HFF-Myc (cell line): Measurements from ENCODE around the gene CNTN4.
"Not testable (repeated sequence)": the region's sequence is repeated elsewhere in the genome, so short reads cannot be mapped to it uniquely, and the experiment has no call there.

Experiments used
- DNase-seq: peaks from one replicate; pipeline ENCODE4 v3.0.0-alpha.2; 2011; ENCODE audit warnings: low read depth; ENCODE audit errors: extremely low read depth
- H3K4me3 ChIP-seq: replicated peaks from 2 replicates; pipeline ENCODE4 v1.5.1; 2011; ENCODE audit warnings: low read depth, mild to moderate bottlenecking, control low read depth, low read length
- TF ChIP-seq, protein P1 (sequence below): IDR thresholded peaks from 2 replicates; pipeline ENCODE4 v1.5.1; 2012; ENCODE audit warnings: mild to moderate bottlenecking, low read depth, low read length, control low read depth; ENCODE audit errors: missing control alignments

The CNTN4 gene

GRCh38 chr3:2984005-2984830 is 885.6 kb downstream of the CNTN4 start:
- TF ChIP-seq, protein P1, sequence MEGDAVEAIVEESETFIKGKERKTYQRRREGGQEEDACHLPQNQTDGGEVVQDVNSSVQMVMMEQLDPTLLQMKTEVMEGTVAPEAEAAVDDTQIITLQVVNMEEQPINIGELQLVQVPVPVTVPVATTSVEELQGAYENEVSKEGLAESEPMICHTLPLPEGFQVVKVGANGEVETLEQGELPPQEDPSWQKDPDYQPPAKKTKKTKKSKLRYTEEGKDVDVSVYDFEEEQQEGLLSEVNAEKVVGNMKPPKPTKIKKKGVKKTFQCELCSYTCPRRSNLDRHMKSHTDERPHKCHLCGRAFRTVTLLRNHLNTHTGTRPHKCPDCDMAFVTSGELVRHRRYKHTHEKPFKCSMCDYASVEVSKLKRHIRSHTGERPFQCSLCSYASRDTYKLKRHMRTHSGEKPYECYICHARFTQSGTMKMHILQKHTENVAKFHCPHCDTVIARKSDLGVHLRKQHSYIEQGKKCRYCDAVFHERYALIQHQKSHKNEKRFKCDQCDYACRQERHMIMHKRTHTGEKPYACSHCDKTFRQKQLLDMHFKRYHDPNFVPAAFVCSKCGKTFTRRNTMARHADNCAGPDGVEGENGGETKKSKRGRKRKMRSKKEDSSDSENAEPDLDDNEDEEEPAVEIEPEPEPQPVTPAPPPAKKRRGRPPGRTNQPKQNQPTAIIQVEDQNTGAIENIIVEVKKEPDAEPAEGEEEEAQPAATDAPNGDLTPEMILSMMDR = no peak
- H3K4me3 ChIP-seq = no peak overlapping the region
- no peak for DNase-seq

DNA sequence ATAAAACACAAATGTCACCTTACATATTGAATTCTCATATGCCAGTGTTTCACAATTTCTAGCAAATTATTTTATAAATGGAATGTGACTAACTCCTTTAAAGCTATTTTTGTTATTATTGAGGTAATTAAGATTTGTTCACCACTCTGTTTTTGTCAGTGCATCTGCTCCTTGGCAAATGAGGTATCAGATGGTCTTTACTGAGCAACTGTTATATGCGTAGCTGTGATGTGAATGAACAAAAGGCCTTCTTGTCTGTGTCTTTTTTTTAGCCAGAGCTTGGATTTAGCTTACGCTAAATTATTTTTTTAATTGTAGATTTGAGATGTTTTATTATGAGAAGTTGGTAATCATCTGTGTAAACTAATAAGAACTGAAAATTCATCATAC is 886.2 kb downstream of the CNTN4 start:
- TF ChIP-seq, protein P1 = no peak
- H3K4me3 ChIP-seq = no peak overlapping the region
- DNase-seq = no peak

DNA sequence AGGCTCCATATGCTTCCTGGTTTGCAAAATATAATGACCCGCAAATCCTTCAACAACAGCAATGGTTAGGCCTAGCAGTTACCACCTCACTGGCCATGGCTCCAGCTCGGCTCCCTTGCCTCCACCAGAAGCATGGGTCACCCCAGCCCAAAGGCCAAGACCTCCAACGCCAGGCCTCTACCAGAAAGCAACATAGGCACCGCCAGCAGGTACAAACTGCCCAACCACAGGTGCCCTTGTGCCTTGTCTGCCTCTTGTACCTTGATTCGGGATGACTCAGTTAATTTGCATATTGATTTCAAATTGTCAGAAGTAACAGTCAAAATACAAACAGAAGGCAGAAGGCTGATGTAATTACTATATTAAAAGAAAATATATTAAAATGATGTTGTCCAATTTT is 886.8 kb downstream of the CNTN4 start:
- no peak overlapping the region for H3K4me3 ChIP-seq
- no peak for DNase-seq
- TF ChIP-seq, protein P1 = no peak

GRCh38 chr3:2992534-2992933 is 893.9 kb downstream of the CNTN4 start:
- TF ChIP-seq, protein P1 = no peak
- no peak for DNase-seq
- H3K4me3 ChIP-seq = no peak overlapping the region

DNA sequence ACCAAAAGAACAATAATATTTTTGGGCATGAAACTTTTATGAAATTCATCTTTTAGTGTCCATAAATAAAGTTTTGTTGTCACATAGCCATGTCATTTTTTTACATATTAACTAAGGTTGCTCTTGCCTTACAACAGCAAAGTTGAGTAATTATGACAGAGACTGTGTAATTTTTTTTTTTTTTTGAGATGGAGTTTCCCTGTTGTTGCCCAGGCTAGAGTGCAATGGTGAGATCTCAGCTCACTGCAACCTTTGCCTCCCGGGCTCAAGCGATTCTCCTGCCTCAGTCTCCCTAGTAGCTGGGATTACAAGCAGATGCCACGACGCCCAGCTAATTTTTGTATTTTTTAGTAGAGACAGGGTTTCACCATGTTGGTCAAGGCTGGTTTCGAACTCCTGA is 894.5 kb downstream of the CNTN4 start:
- H3K4me3 ChIP-seq, DNase-seq: not testable (repeated sequence)

GRCh38 chr3:2993736-2994135 is 895.1 kb downstream of the CNTN4 start:
- no peak overlapping the region for H3K4me3 ChIP-seq
- DNase-seq = no peak
- TF ChIP-seq, protein P1 = no peak

DNA sequence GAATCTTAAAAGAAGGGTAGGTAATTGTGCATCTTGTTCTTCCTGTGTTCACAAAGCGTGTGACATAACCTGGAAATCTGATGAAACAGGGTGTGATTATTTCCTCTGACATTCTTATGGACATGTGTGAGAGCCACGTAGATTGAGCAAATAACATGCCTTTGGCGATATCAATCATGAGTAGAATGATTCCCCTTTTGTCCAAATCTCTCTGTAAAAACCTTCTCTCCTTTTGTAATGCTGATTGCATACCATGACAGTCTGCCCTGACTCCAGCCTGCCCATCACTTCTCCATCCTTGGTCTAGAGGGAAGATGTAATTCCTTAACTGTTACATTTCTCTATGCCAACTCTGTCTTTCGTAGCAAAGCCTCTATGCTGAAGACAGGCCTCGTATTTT is 896.5 kb downstream of the CNTN4 start:
- TF ChIP-seq, protein P1 = no peak
- H3K4me3 ChIP-seq = no peak overlapping the region
- DNase-seq = no peak
